HepG2 (cell line): Measurements from ENCODE around the gene KLHDC8B.

Source experiments
- CHD4 ChIP-seq: fragments of 200-600 bp; sonication (generic); IDR thresholded peaks from 2 replicates; pipeline ENCODE4 v1.7.0; 2017; ENCODE audit warnings: mild to moderate bottlenecking, low read length, borderline replicate concordance
- FOXM1 ChIP-seq: sonication (generic); formaldehyde crosslinking; IDR thresholded peaks from 2 replicates; pipeline ENCODE4 v1.5.0; 2020; ENCODE audit warnings: missing genetic modification reagents
- GPN1 ChIP-seq: sonication (generic); formaldehyde crosslinking; IDR thresholded peaks from 2 replicates; pipeline ENCODE4 v1.5.1; 2020; ENCODE audit warnings: missing genetic modification reagents, borderline replicate concordance
- KDM1A ChIP-seq: IDR thresholded peaks from 2 replicates; pipeline ENCODE4 v1.6.1; 2016; ENCODE audit warnings: missing compliant biosample characterization
- MAX ChIP-seq: IDR thresholded peaks from 2 replicates; pipeline ENCODE4 v1.6.1; 2012; ENCODE audit warnings: inconsistent platforms
- NR1H2 ChIP-seq: sonication (generic); formaldehyde crosslinking; IDR thresholded peaks from 2 replicates; pipeline ENCODE4 v1.8.1; 2022; ENCODE audit warnings: low read depth, missing genetic modification reagents, borderline replicate concordance
- NR2C2 ChIP-seq: sonication (generic); formaldehyde crosslinking; IDR thresholded peaks from 2 replicates; pipeline ENCODE4 v1.4.0; 2020; ENCODE audit warnings: missing genetic modification reagents, mild to moderate bottlenecking, moderate library complexity, borderline replicate concordance
- POLR2G ChIP-seq: fragments of 200-400 bp; formaldehyde crosslinking; IDR thresholded peaks from 2 replicates; pipeline ENCODE4 v1.6.1; 2018; ENCODE audit warnings: mild to moderate bottlenecking, low read depth, low read length, moderate library complexity
- REST ChIP-seq, 2 experiments: IDR thresholded peaks; 2 replicates each; pipeline ENCODE4 v1.6.1; 2011 to 2012; ENCODE audit warnings: low read length in 2 of 2, borderline replicate concordance in 1 of 2, low read depth in 1 of 2, mild to moderate bottlenecking in 1 of 2, moderate library complexity in 1 of 2
- SP4 ChIP-seq: sonication (generic); formaldehyde crosslinking; IDR thresholded peaks from 2 replicates; pipeline ENCODE4 v1.8.1; 2023; ENCODE audit warnings: mild to moderate bottlenecking, missing genetic modification reagents
- ZBTB26 ChIP-seq: IDR thresholded peaks from 2 replicates; pipeline ENCODE4 v1.6.1; 2016; ENCODE audit warnings: missing compliant biosample characterization, missing genetic modification reagents, borderline replicate concordance
- ZFY ChIP-seq: sonication (generic); formaldehyde crosslinking; IDR thresholded peaks from 2 replicates; pipeline ENCODE4 v1.4.0; 2020; ENCODE audit warnings: missing genetic modification reagents
- ZNF432 ChIP-seq: sonication (generic); formaldehyde crosslinking; IDR thresholded peaks from 2 replicates; pipeline ENCODE4 v1.5.0; 2020; ENCODE audit warnings: missing genetic modification reagents, mild to moderate bottlenecking, borderline replicate concordance
- ZNF441 ChIP-seq: sonication (generic); formaldehyde crosslinking; IDR thresholded peaks from 2 replicates; pipeline ENCODE4 v1.7.0; 2021; ENCODE audit warnings: missing genetic modification reagents, borderline replicate concordance

GRCh38 chr3:49171775-49172500, 540 bp downstream of the KLHDC8B start:
- no peak for TF ChIP-seq REST (IDR thresholded peaks at IDR 0.05; ENCODE audit: borderline replicate concordance in 1 of 2, low read depth in 1 of 2, low read length in 2 of 2)
- no peak for TF ChIP-seq ZBTB26 (CRISPR knock-in tag)
- TF ChIP-seq CHD4: no peak
- TF ChIP-seq GPN1: no peak
- no peak for TF ChIP-seq ZNF441 (CRISPR knock-in tag)
- no peak for TF ChIP-seq MAX
- TF ChIP-seq ZFY (CRISPR knock-in tag): no peak
- TF ChIP-seq FOXM1 (CRISPR knock-in tag): no peak
- no peak for TF ChIP-seq NR2C2
- TF ChIP-seq NR1H2 (CRISPR knock-in tag): no peak
- TF ChIP-seq ZNF432: no peak
- no peak for TF ChIP-seq POLR2G
- TF ChIP-seq SP4 (CRISPR knock-in tag): no peak
- no peak for TF ChIP-seq KDM1A (CRISPR knock-in tag)
